GM12878 (cell line): ENCODE data around the gene C1S. TPM values are rescaled to one million over a fixed set of nuclear protein-coding genes. Genes with fewer than 3 reads are reported as not detected.

Source experiments
- ATAC-seq: fragments of 200-7000 bp; cut with Tn5 transposase; 3 replicates; pipeline ENCODE4 v1.9.1; 2020; ENCODE audit warnings: mild to moderate bottlenecking, moderate library complexity
- BruUV-seq: library from RNA; stranded (reverse); fragments of 400-500 nt; replicated peaks from 2 replicates; lab custom pipeline; 2021; lab: Mats Ljungman, UMichigan
- CTCF ChIA-PET: fragments of 300-600 bp; sonication (Branson Sonifier 250); formaldehyde crosslinking; extraction: SDS; loops from one replicate; lab custom pipeline; 2021; ENCODE audit warnings: inconsistent platforms; lab: Yijun Ruan, JAX
- POLR2A ChIA-PET: fragments of 350-600 bp; formaldehyde crosslinking; extraction: SDS; loops from one replicate; lab custom pipeline; 2021; ENCODE audit warnings: inconsistent platforms; lab: Charles Lee
- RAD21 ChIA-PET: fragments of 300-600 bp; sonication (Branson Sonifier 250); formaldehyde crosslinking; loops from one replicate; lab custom pipeline; 2023; ENCODE audit warnings: antibody characterized with exemption; ENCODE audit not compliant: unreplicated experiment; lab: Charles Lee
- SMC1A ChIA-PET: fragments of 300-600 bp; sonication (Branson Sonifier 250); formaldehyde crosslinking; loops from one replicate; lab custom pipeline; 2023; ENCODE audit not compliant: unreplicated experiment, uncharacterized antibody; lab: Charles Lee
- DNase-seq: peaks from one replicate; pipeline ENCODE4 v3.0.0-alpha.2; 2011; ENCODE audit warnings: low read depth, low spot score
- FAIRE-seq: peaks from 3 replicates; lab custom pipeline; 2011; peaks lifted over from hg19 to GRCh38; lab: Jason Lieb, UNC
- H2AFZ ChIP-seq: 2 replicates; pipeline ENCODE4 v1.6.0; 2011; ENCODE audit warnings: low read depth, low read length, control low read depth; ENCODE audit not compliant: control insufficient read depth
- H3K27ac ChIP-seq: 2 replicates; pipeline ENCODE4 v1.5.1; 2011; ENCODE audit warnings: control low read depth; ENCODE audit not compliant: control insufficient read depth, insufficient read depth
- H3K27me3 ChIP-seq, 2 experiments: replicated peaks in 1 of 2; 2 replicates each; pipeline versions ENCODE4 v1.6.0 to v1.6.1; 2011; ENCODE audit warnings: low read length in 1 of 2; ENCODE audit not compliant: control insufficient read depth in 2 of 2, insufficient read depth in 2 of 2
- H3K36me3 ChIP-seq, 2 experiments: 2 replicates each; pipeline ENCODE4 v1.5.1; 2011; ENCODE audit warnings: low read length in 1 of 2; ENCODE audit not compliant: control insufficient read depth in 2 of 2, insufficient read depth in 2 of 2
- H3K4me1 ChIP-seq: 2 replicates; pipeline ENCODE4 v1.6.1; 2011; ENCODE audit warnings: mild to moderate bottlenecking, low read length, moderate library complexity, mixed read lengths; ENCODE audit not compliant: control insufficient read depth, insufficient read depth
- H3K4me2 ChIP-seq: 2 replicates; pipeline ENCODE4 v1.6.0; 2011; ENCODE audit warnings: control low read depth; ENCODE audit not compliant: control insufficient read depth, insufficient read depth
- H3K4me3 ChIP-seq: fragments of 200-600 bp; sonication (generic); 2 replicates; pipeline ENCODE4 v1.5.1; 2016
- H3K79me2 ChIP-seq: 2 replicates; pipeline ENCODE4 v1.6.0; 2011; ENCODE audit warnings: low read length; ENCODE audit not compliant: control insufficient read depth, insufficient read depth
- H3K9ac ChIP-seq: 2 replicates; pipeline ENCODE4 v1.8.0; 2011; ENCODE audit warnings: low read length, control low read depth, mixed read lengths; ENCODE audit not compliant: control insufficient read depth, insufficient read depth
- H3K9me3 ChIP-seq: replicated peaks from 3 replicates; pipeline ENCODE4 v1.5.1; 2011; ENCODE audit warnings: mild to moderate bottlenecking, low read length; ENCODE audit not compliant: control insufficient read depth, insufficient read depth
- H4K20me1 ChIP-seq: 2 replicates; pipeline ENCODE4 v1.6.0; 2011; ENCODE audit not compliant: control insufficient read depth, insufficient read depth
- EGR1 ChIP-seq, 2 experiments: IDR thresholded peaks; 1 replicate in 1 of 2; 2 replicates in 1 of 2; pipeline ENCODE4 v1.6.1; 2011 to 2012; ENCODE audit warnings: low read depth in 2 of 2, low read length in 2 of 2, borderline replicate concordance in 1 of 2, mild to moderate bottlenecking in 1 of 2, moderate library complexity in 1 of 2
- NR2C1 ChIP-seq: fragments of 450-650 bp; IDR thresholded peaks from 2 replicates; pipeline ENCODE4 v1.6.1; 2017; ENCODE audit warnings: antibody characterized with exemption, mild to moderate bottlenecking, moderate library complexity
- RB1 ChIP-seq: fragments of 450-650 bp; formaldehyde crosslinking; IDR thresholded peaks from 2 replicates; pipeline ENCODE4 v1.6.1; 2017; ENCODE audit warnings: mild to moderate bottlenecking, borderline replicate concordance
- SREBF1 ChIP-seq: IDR thresholded peaks from 2 replicates; pipeline ENCODE4 v1.6.1; 2012; ENCODE audit warnings: mild to moderate bottlenecking, low read length
- TCF12 ChIP-seq: IDR thresholded peaks from 2 replicates; pipeline ENCODE4 v1.6.1; 2011; ENCODE audit warnings: low read depth, mild to moderate bottlenecking, low read length
- WGBS: methylation state at CpG from one replicate; pipeline ENCODE4 v1.1.6; 2016; ENCODE audit warnings: low lambda C conversion rate; ENCODE audit not compliant: insufficient replicate concordance, insufficient coverage; ENCODE audit errors: missing lambda C conversion rate; 5-methylcytosine and 5-hydroxymethylcytosine counted together
- in situ Hi-C: fragments of 300-500 bp; cut with MboI; formaldehyde crosslinking; loops from 9 replicates; pipeline ENCODE4 v1.14.3; 2018; ENCODE audit warnings: mixed read lengths
- intact Hi-C: fragments of 100-400 bp; cut with micrococcal nuclease; formaldehyde crosslinking; loops from one replicate; pipeline ENCODE4 v1.14.2; 2022; ENCODE audit not compliant: unreplicated experiment
- polyA plus RNA-seq, 11 experiments: library from polyadenylated mRNA; depleted of rRNA in 4 of 11; unstranded in 6 of 11; stranded (reverse) in 5 of 11; fragments of >200 nt; fragmentation: Nextera tagmentation in 4 of 11; fragmentation: Illumina TruSeq in 1 of 11; extraction: Ambion mirVana in 4 of 11; extraction: Trizol in 1 of 11; gene quantifications; 1 replicate in 1 of 11; 2 replicates in 10 of 11; pipeline versions ENCODE4 v1.2.1 to v1.2.3, GENCODE V29; 2011 to 2016; ENCODE audit warnings: inconsistent platforms in 2 of 11, missing spikeins in 2 of 11, low read depth in 1 of 11
- total RNA-seq, 4 experiments: library from RNA; depleted of rRNA in 3 of 4; stranded (reverse); fragments of >200 nt in 3 of 4; fragmentation: Illumina TruSeq in 1 of 4; extraction: Trizol in 1 of 4; gene quantifications; 2 replicates each; pipeline versions ENCODE4 v1.2.1 to v1.2.3, GENCODE V29; 2013 to 2021
- TF ChIP-seq, protein P1 (sequence below): IDR thresholded peaks from 2 replicates; pipeline ENCODE4 v1.6.1; 2011; ENCODE audit warnings: low read depth, mild to moderate bottlenecking, low read length, moderate library complexity, borderline replicate concordance; ENCODE audit errors: extremely low read depth
- TF ChIP-seq, protein P2 (sequence below): fragments of 150-350 bp; IDR thresholded peaks from 2 replicates; pipeline ENCODE4 v1.6.1; 2014; ENCODE audit warnings: mild to moderate bottlenecking, low read depth, low read length

Gene C1S
- total and polyA plus RNA-seq, 10 of the 15 experiments (the other 5 are each of a cell fraction or from before 2014, with no cell fraction given): 0.10 to 1.4 (median 0.42) TPM

DNA sequence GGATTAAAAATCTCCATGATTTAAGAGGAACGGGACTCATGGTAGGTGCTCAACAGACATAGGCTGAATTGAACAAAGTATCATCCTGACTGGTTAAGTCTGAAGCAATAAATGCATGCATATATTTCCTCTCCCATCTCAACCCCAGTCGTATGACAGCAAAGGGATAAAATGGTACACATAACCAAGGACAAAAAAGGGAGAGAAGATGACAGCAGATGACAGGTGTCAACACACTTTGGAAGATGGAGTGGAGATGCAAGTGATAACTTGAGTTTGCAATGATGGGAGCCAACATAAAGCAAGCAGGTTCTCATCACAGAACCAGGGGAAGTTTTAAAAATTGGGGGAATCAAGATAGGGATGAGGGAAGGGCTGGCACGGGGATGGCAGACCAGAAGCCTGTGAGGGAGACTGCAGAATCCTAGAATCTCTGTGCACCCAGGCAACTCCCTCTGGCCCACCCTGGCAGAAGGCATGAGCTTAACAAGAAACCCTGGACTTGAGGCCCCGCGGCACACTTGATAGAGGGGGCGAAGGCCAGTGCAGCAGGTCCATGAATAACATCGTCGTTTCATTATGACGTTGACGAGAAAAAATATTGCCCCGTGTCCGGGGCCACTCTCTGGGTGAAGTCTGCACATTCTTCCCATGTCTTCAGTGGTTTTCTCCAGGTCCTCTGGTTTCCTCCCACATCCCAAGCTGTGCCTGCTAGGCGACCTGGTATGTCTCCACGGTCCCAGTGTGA is 43.5 kb downstream of the C1S start:
- Histone ChIP-seq H3K79me2 (peaks cover 12% of the 10 kb centered on the region), H3K27ac (no peak overlapping the region), H4K20me1 (no peaks in the 10 kb centered on the region), H3K9ac (no peak overlapping the region), H2AFZ (no peak overlapping the region), H3K4me1 (no peaks in the 10 kb centered on the region), H3K27me3 (no peaks in the 10 kb centered on the region), H3K36me3 (0 out of 4 replicates have a peak, but pooled peaks cover 0 to 3% of the 10 kb centered on the region in 2 experiments), H3K4me3 (no peak overlapping the region), H3K4me2 (no peak overlapping the region), H3K9me3 (peaks cover 6% of the 10 kb centered on the region)
- CTCF ChIA-PET: interaction anchor here (0.9 to 1.4 kb wide), 3 partner anchors 9 to 41 kb away, joined by 4 to 5 read pairs (median 4); no protein-coding TSS in a partner anchor
- WGBS: 92% methylated on average over 14 of the region's 14 CpGs
- ATAC-seq: no peak
- no peak for FAIRE-seq
- in situ Hi-C loops (no loop called here), intact Hi-C loops (no loop called here)
- no TSS peak for BruUV-seq
- SMC1A ChIA-PET: no interaction called here
- no peak for DNase-seq
- TF ChIP-seq EGR1 (IDR thresholded peaks at IDR 0.05; ENCODE audit: borderline replicate concordance in 1 of 2, low read depth in 2 of 2, low read length in 2 of 2) (no peak), SREBF1 (no peak), RB1 (no peak), TCF12 (no peak), NR2C1 (no peak)
- TF ChIP-seq, protein P1, sequence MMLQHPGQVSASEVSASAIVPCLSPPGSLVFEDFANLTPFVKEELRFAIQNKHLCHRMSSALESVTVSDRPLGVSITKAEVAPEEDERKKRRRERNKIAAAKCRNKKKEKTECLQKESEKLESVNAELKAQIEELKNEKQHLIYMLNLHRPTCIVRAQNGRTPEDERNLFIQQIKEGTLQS: no peak
- TF ChIP-seq, protein P2, sequence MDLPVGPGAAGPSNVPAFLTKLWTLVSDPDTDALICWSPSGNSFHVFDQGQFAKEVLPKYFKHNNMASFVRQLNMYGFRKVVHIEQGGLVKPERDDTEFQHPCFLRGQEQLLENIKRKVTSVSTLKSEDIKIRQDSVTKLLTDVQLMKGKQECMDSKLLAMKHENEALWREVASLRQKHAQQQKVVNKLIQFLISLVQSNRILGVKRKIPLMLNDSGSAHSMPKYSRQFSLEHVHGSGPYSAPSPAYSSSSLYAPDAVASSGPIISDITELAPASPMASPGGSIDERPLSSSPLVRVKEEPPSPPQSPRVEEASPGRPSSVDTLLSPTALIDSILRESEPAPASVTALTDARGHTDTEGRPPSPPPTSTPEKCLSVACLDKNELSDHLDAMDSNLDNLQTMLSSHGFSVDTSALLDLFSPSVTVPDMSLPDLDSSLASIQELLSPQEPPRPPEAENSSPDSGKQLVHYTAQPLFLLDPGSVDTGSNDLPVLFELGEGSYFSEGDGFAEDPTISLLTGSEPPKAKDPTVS: no peak
- POLR2A ChIA-PET: no interaction called here
- RAD21 ChIA-PET: interaction anchor here (0.9 kb wide), 1 partner anchor 159 kb away, joined by 3 read pairs; no protein-coding TSS in a partner anchor
